Activated CD8-positive, alpha-beta memory T cell treated with anti-CD3 and anti-CD28 coated beads, Interleukin-2, amount 50 U/mL, for 4 hours (primary cell): Measurements from ENCODE around the gene NAPEPLD.
"Not testable (repeated sequence)": the region's sequence is repeated elsewhere in the genome, so short reads cannot be mapped to it uniquely, and the experiment has no call there.

Experiments
- DNase-seq: peaks from one replicate; pipeline ENCODE4 v3.0.0-alpha.2; 2020

The NAPEPLD gene

GRCh38 chr7:103148994-103149807 is at the start of gene NAPEPLD:
Gene NAPEPLD (minus strand): TSS chr7:103149099. CDS start chr7:103128776, 20,323 bp downstream.
- peak; percentile 74 for DNase-seq

GRCh38 chr7:103198079-103198478 is 49.2 kb upstream of the NAPEPLD start:
- not testable (repeated sequence) for DNase-seq

GRCh38 chr7:103195364-103195763 is 46.5 kb upstream of the NAPEPLD start:
- DNase-seq = not testable (repeated sequence)

- DNase-seq = not testable (repeated sequence)
Measured at GRCh38 chr7:103172415-103173146, 23.7 kb upstream of the NAPEPLD start.

- DNase-seq = not testable (repeated sequence)
Measured at GRCh38 chr7:103171695-103172414, 23.0 kb upstream of the NAPEPLD start.

GRCh38 chr7:103166921-103167544 is 18.1 kb upstream of the NAPEPLD start:
- not testable (repeated sequence) for DNase-seq

GRCh38 chr7:103163087-103163825 is 14.4 kb upstream of the NAPEPLD start:
- DNase-seq = not testable (repeated sequence)

GRCh38 chr7:103162641-103163040 is 13.7 kb upstream of the NAPEPLD start:
- not testable (repeated sequence) for DNase-seq

- not testable (repeated sequence) for DNase-seq
Measured at GRCh38 chr7:103161998-103162616, 13.2 kb upstream of the NAPEPLD start.

- DNase-seq = not testable (repeated sequence)
Measured at GRCh38 chr7:103159072-103159471, 10.2 kb upstream of the NAPEPLD start.

GRCh38 chr7:103155331-103156024 is 6.6 kb upstream of the NAPEPLD start:
- not testable (repeated sequence) for DNase-seq

GRCh38 chr7:103154042-103154441 is 5.1 kb upstream of the NAPEPLD start:
- DNase-seq = no peak

GRCh38 chr7:103152744-103153617 is 4.1 kb upstream of the NAPEPLD start:
- DNase-seq = not testable (repeated sequence)

GRCh38 chr7:103151993-103152676 is 3.2 kb upstream of the NAPEPLD start:
- DNase-seq = not testable (repeated sequence)

GRCh38 chr7:103150192-103150591 is 1.3 kb upstream of the NAPEPLD start:
- DNase-seq = no peak

GRCh38 chr7:103149808-103150180 is 895 bp upstream of the NAPEPLD start:
- no peak for DNase-seq

- DNase-seq = no peak
Measured at GRCh38 chr7:103148131-103148993, 537 bp downstream of the NAPEPLD start.

GRCh38 chr7:103144754-103145153 is 4.1 kb downstream of the NAPEPLD start:
- not testable (repeated sequence) for DNase-seq
